GM18508 (cell line): ENCODE results near the gene CHRM5.
"Not testable (repeated sequence)": the region's sequence is repeated elsewhere in the genome, so short reads cannot be mapped to it uniquely, and the experiment has no call there.

Experiments used
- ATAC-seq: cut with Tn5 transposase; IDR thresholded peaks from one replicate; pipeline ENCODE4 v1.9.1; 2021; ENCODE audit warnings: moderate number of reproducible peaks; ENCODE audit not compliant: insufficient read depth, unreplicated experiment

CHRM5 gene

DNA sequence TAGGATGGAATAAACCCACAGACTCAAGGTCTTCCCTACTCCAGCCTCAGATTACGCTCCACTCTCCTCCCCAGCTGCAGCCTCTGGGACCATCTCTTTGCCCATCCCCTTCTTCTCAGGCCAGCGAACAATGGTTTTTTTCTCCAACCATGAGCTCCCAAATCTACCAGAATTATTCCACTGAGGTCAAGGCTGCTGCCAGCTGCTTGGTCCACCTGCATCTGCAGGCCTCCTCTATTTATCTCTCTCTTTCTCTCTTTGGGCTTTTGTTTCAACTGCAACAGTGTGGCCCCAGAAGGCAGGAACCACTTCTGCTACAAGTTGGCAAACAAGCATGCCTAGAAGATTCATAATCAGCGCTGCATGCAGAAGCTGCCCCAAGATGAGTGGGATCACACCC lies 19.1 kb downstream of the CHRM5 start:
- no peak for ATAC-seq

- ATAC-seq, result no peak
Observed at GRCh38 chr15:33988384-33988783, 20.1 kb downstream of the CHRM5 start.

DNA sequence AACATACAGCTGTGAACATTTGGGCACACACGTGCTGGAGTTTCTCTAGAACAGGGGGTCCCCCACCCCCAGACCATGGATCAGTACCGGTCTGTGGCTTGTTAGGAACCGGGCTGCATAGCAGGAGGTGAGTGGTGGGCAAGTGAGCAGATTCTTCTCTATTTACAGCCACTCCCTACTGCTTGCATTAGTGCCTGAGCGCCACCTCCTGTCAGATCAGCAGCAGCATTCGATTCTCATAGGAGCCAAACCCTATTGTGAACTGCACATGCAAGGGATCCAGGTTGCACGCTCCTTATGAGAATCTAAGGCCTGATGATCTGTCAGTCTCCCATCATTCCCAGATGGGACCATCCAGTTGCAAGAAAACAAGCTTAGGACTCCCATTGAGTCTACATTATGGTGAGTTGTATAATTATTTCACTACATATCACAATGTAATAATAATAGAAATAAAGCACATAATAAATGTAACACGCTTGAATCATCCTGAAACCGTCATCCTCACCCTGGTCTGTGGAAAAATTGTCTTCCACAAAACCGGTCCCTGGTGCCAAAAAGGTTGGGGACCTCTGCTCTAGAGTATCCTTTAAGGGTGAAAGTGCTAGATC lies 25.8 kb downstream of the CHRM5 start:
- ATAC-seq, result no peak

DNA sequence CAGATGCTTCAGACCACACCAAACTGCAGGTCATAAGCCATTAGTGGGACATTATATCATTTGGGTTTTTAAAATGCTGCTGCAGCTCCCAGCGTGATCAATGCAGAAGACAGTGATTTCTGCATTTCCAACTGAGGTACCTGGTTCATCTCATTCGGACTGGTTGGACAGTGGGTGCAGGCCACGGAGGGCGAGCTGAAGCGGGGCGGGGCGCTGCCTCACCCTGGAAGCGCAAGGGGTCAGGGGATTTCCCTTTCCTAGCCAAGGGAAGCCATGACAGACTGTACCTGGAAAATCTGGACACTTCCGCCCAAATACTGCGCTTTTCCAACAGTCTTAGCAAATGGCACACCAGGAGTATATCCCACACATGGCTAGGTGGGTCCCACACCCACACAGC lies 27.4 kb downstream of the CHRM5 start:
- not testable (repeated sequence) for ATAC-seq

DNA sequence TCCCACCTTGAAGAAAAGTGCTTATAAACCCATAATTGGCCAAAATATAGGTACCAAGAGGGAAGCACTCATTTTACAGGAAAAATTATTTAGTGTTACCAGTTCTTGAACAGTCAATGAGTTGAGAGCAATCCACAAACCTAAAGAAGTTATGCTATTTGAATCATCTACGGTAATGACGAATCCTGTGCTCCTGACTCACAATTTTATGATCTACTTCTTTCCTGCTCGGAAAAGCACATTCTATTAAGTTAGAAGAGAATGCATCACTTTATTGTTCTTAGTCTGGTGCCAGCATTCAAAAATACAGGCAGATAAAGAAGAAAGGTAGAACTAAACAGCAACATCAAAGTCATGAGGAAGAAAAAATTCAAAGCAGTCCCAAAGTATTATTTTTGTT lies 33.2 kb downstream of the CHRM5 start:
- no peak for ATAC-seq

- no peak for ATAC-seq
Observed at GRCh38 chr15:34006381-34006780, 38.1 kb downstream of the CHRM5 start.

GRCh38 chr15:34009656-34010055 lies 41.4 kb downstream of the CHRM5 start:
- no peak for ATAC-seq

DNA sequence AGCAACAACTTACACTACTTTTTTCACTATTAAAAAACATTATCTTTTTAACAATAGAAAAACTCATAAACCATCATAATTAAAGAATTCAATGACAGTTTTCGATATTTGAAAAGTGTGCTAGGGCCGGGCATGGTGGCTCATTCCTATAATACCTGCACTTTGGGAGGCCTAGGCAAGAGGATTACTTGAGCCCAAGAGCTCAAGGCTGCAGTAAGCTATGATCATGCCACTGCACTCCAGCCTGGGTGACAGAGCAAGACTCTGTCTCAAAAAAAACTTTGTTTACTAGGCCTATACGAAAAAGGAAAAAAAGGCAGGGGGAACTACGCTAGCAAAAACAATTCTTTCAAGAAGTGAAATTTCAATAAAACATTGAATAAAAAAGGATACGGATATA lies 42.6 kb downstream of the CHRM5 start:
- no peak for ATAC-seq

GRCh38 chr15:34011481-34011880 lies 43.2 kb downstream of the CHRM5 start:
- ATAC-seq, result no peak

DNA sequence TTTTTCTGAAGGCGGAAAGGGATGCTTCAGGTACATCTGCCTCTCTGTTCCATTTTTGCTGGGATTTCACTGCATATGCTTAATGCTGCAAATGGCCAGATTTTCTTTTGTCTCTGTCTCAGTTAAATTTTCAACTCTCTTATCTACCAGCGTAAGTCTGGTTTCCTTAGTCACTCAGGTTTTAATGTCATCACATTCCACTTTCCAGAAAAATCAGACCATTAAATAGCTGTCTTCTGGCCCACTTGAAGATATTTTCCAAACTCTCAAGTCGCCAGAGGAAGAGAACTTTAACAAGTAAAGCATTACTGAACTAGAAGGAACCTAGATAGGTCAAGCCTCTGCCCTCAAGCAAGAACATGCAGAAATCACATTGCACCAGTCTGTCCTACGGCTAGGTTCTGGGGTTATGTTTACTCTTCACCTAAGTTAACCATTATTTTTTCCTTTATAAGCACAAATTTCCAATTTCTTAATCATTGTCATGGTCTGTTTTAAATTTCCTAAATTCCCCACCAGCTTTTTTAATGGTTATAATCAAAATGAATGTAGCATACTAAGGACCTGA lies 44.2 kb downstream of the CHRM5 start:
- ATAC-seq, result no peak

- ATAC-seq, result no peak
Observed at GRCh38 chr15:34013746-34014145, 45.4 kb downstream of the CHRM5 start.

- no peak for ATAC-seq
Observed at GRCh38 chr15:34014556-34014955, 46.3 kb downstream of the CHRM5 start.

GRCh38 chr15:34018021-34018645 lies 49.8 kb downstream of the CHRM5 start:
- ATAC-seq, result no peak

DNA sequence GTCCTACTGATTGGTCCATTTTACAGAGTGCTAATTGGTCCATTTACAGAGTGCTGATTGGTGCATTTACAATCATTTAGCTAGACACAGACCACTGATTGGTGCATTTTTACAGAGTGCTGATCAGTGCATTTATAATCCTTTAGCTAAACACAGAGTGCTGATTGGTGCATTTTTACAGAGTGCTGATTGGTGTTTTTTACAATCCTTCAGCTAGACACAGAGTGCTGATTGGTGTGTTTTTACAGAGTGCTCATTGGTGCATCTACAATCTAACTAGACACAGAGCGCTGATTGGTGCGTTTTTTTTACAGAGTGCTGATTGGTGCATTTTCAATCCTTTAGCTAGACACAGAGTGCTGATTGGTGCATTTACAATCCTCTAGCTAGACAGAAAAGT lies 50.4 kb downstream of the CHRM5 start:
- ATAC-seq, result not testable (repeated sequence)

DNA sequence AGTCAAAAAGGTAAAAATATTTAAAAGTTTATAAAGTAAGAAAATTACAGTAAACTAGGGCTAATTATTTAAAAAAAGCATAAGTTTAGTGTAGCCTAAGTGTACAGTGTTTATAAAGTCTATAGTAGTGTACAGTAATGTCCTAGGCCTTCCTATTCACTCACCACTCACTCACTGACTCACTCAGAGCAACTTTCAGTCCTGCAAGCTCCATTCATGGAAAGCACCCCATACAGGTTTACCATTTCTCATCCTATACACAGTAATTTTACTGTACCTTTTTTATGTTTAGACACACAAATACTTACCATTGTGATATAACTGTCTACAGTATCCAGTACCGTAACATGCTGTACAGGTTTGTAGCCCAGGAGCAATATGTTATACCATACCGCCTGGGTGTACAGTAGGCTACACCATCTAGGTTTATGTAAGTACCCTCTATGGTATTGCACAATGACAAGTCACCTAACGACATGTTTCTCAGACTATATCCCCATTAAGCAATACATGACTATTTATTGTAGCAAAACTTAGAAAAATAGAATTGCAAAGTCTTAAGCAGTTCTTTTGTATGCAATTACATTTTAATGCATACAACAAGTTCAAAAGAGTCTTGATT lies 51.2 kb downstream of the CHRM5 start:
- no peak for ATAC-seq

- no peak for ATAC-seq
Observed at GRCh38 chr15:34023907-34024306, 55.6 kb downstream of the CHRM5 start.

DNA sequence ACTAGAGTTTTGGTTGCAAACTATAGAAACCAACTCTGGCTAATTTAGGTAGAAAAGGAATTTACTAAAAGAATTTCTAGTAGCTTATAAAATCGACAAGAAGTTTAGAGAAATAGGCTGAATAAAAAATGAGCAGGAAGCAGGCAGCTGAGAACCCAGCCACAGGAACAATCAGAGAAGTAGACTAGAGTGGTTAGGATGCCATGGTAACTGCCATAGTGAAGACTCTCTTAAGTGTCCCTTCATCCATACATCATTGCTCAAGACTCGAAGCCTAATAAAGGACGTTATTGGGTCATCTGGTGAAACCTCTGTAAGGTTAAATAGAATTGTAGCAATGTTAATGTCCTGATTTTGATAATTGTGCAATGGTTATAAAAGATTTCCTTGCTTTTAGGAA lies 57.0 kb downstream of the CHRM5 start:
- ATAC-seq, result no peak

GRCh38 chr15:34027606-34028005 lies 59.3 kb downstream of the CHRM5 start:
- no peak for ATAC-seq

- no peak for ATAC-seq
Observed at GRCh38 chr15:34031987-34032760, 63.9 kb downstream of the CHRM5 start.

- no peak for ATAC-seq
Observed at GRCh38 chr15:34038023-34038870, 70.0 kb downstream of the CHRM5 start.
